SHP77 treated with DMSO at 0.1 percent for 48 hours (cell line): Measurements from ENCODE around the gene IL13RA2.

Source experiments
- DNase-seq: peaks from one replicate; lab custom pipeline; 2025; lab: John Stamatoyannopoulos, UW

Gene IL13RA2

GRCh38 chrX:115017455-115017854, at the start of gene IL13RA2:
TSS of gene IL13RA2 (minus strand) at chrX:115017616. CDS start at chrX:115017269, 347 bp downstream.
- DNase-seq = no peak

GRCh38 chrX:115065304-115065703, 47.9 kb upstream of the IL13RA2 start:
- DNase-seq = no peak

GRCh38 chrX:115060013-115060412, 42.6 kb upstream of the IL13RA2 start:
- no peak for DNase-seq

GRCh38 chrX:115058276-115058675, 40.9 kb upstream of the IL13RA2 start:
- DNase-seq = no peak

- DNase-seq = no peak
Observed at GRCh38 chrX:115054876-115055275, 37.5 kb upstream of the IL13RA2 start.

GRCh38 chrX:115053223-115053622, 35.8 kb upstream of the IL13RA2 start:
- DNase-seq = no peak

GRCh38 chrX:115047715-115048114, 30.3 kb upstream of the IL13RA2 start:
- no peak for DNase-seq

GRCh38 chrX:115047181-115047580, 29.8 kb upstream of the IL13RA2 start:
- DNase-seq = no peak

GRCh38 chrX:115040417-115040816, 23.0 kb upstream of the IL13RA2 start:
- DNase-seq = no peak

GRCh38 chrX:115038406-115038805, 21.0 kb upstream of the IL13RA2 start:
- no peak for DNase-seq

GRCh38 chrX:115036029-115036428, 18.6 kb upstream of the IL13RA2 start:
- no peak for DNase-seq

GRCh38 chrX:115031989-115032388, 14.6 kb upstream of the IL13RA2 start:
- no peak for DNase-seq

GRCh38 chrX:115030625-115031024, 13.2 kb upstream of the IL13RA2 start:
- no peak for DNase-seq

- DNase-seq = no peak
Observed at GRCh38 chrX:115029869-115030570, 12.6 kb upstream of the IL13RA2 start.

GRCh38 chrX:115029440-115029839, 12.0 kb upstream of the IL13RA2 start:
- no peak for DNase-seq

- DNase-seq = no peak
Observed at GRCh38 chrX:115023811-115024210, 6.4 kb upstream of the IL13RA2 start.

- no peak for DNase-seq
Observed at GRCh38 chrX:115023139-115023538, 5.7 kb upstream of the IL13RA2 start.

GRCh38 chrX:115021121-115021520, 3.7 kb upstream of the IL13RA2 start:
- DNase-seq = no peak

GRCh38 chrX:115018944-115019343, 1.5 kb upstream of the IL13RA2 start:
- no peak for DNase-seq

GRCh38 chrX:115018040-115018647, 728 bp upstream of the IL13RA2 start:
- no peak for DNase-seq

GRCh38 chrX:115013705-115014104, 3.7 kb downstream of the IL13RA2 start:
- no peak for DNase-seq

GRCh38 chrX:115011428-115011827, 6.0 kb downstream of the IL13RA2 start:
- DNase-seq = no peak

- DNase-seq = no peak
Observed at GRCh38 chrX:114999906-115000305, 17.5 kb downstream of the IL13RA2 start.

- DNase-seq = no peak
Observed at GRCh38 chrX:114997779-114998178, 19.6 kb downstream of the IL13RA2 start.
